Measurements from ENCODE around the gene TMEM106C.

- no peak for TF ChIP-seq GTF2E2 (tag; IDR thresholded peaks at IDR 0.05)
- TF ChIP-seq POLR2A (conservative IDR thresholded peaks at IDR 0.05): no peak
- TF ChIP-seq, protein P1, sequence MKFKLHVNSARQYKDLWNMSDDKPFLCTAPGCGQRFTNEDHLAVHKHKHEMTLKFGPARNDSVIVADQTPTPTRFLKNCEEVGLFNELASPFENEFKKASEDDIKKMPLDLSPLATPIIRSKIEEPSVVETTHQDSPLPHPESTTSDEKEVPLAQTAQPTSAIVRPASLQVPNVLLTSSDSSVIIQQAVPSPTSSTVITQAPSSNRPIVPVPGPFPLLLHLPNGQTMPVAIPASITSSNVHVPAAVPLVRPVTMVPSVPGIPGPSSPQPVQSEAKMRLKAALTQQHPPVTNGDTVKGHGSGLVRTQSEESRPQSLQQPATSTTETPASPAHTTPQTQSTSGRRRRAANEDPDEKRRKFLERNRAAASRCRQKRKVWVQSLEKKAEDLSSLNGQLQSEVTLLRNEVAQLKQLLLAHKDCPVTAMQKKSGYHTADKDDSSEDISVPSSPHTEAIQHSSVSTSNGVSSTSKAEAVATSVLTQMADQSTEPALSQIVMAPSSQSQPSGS (CRISPR knock-in tag; IDR thresholded peaks at IDR 0.05): no peak
- TF ChIP-seq JUND (IDR thresholded peaks at IDR 0.05; ENCODE audit: borderline replicate concordance, low read depth, low read length): no peak
- no peak for TF ChIP-seq JUND (tag; IDR thresholded peaks at IDR 0.05; ENCODE audit: borderline replicate concordance, low read depth, low read length)
- TF ChIP-seq MAFF (IDR thresholded peaks at IDR 0.05; ENCODE audit: low read length): no peak
Observed at GRCh38 chr12:47930634-47931033, 32.8 kb upstream of the TMEM106C start.
